Fibroblast of the aortic adventitia (primary cell): Measurements from ENCODE around the gene ACIN1. TPM values are rescaled to one million over a fixed set of nuclear protein-coding genes. Genes with fewer than 3 reads are reported as not detected.

ENCODE experiments used
- DNase-seq: peaks from one replicate; pipeline ENCODE4 v3.0.0-alpha.2; 2010; ENCODE audit warnings: low read depth
- H3K4me3 ChIP-seq: 2 replicates; pipeline ENCODE4 v1.5.1; 2011; ENCODE audit warnings: low read depth, mild to moderate bottlenecking, control low read depth, low read length, moderate library complexity
- CTCF ChIP-seq: IDR thresholded peaks from 2 replicates; pipeline ENCODE4 v1.5.1; 2011; ENCODE audit warnings: mild to moderate bottlenecking, low read length, control low read depth, inconsistent platforms; ENCODE audit not compliant: insufficient read depth
- total RNA-seq: library from RNA; depleted of rRNA; stranded (reverse); fragments of >200 nt; gene quantifications from 2 replicates; pipeline ENCODE4 v1.2.3, GENCODE V29; 2012; ENCODE audit warnings: low replicate concordance

The ACIN1 gene
- total RNA-seq, 1 donor, result 97.0 TPM

DNA sequence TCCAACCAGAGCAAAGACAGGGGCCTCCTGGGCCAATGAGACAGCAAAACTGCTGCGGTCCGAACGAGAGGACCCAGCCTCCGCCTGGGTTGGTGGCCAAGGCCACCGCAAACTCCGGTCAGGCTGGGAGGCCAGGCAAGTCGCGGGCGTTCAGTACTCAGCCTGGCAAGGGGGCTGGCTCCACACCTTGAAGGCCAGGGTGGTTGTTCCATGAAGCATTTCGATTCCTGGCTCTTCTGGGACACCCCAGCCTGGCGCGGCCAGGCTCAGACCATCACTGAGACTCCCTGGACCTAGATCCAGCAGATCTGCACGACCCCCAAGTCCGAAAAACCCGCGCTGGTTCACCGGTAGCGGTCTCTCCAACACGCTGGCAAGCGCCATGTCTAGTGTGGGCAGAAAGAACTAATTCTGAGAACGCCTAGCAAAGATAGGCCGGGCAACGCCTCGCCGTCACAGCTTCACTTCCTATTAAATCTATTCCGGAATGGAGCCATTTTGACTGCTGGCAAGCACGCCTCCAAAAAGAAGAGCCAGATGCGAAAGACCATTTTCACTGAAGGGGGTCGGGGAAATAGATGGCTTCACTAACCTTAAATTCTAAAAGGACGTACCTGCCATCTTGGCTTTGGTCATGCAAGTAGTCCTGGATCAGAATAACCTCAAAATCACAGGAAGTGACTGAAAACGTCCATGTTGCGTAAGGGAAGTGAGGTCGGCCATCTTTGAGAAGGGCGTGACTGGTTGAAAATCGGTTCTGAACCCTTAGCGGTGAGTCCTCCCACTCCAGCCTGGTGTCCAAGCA lies 60.2 kb downstream of the ACIN1 start, which contains the start of gene PSMB5:
TSS of gene PSMB5 (minus strand) at position 403 of the 805 bp plus-strand sequence. CDS start at position 384, 19 bp downstream.
- DNase-seq, result peak; percentile 96
- TF ChIP-seq CTCF, result peak; percentile 24
- H3K4me3 ChIP-seq, result peak within 1 kb of the TSS; percentile 94

DNA sequence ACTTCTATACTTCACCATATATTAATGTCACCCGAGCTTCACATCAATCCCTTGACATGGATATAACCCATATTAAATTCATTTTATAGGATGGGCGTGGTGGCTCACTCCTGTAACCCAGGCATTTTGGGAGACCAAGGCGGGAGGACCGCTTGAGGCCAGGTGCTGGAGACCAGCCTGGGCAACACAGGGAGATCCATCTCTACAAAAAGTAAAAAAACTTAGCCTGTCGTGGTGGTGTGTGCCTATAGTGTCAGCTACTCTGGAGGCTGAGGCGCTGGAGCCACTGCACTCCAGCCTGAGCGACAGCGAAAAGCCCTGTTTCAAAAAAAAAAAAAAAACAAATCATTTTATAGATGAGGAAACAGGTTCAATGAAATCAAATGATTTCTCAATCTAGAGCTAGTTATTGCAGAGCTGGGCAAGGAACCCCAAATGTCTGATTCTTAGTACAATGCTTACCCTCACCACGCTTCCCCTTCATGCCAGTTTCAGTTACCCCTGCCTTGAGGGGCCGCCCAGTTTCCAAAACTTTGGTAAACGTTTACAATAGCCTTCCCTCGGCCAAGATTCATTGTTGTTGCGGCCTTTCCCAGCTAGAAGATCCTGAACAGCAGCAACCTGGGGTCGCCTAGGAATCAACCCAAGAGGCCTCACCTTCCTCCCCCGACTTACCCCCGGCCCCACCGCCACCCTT lies 61.0 kb downstream of the ACIN1 start:
- peak overlapping the region; percentile 94 for H3K4me3 ChIP-seq
- TF ChIP-seq CTCF, result no peak
- DNase-seq, result peak; percentile 11

- DNase-seq, result no peak
- TF ChIP-seq CTCF, result no peak
- peak overlapping the region; percentile 94 for H3K4me3 ChIP-seq
Observed at GRCh38 chr14:23033251-23033727, 61.6 kb downstream of the ACIN1 start.

DNA sequence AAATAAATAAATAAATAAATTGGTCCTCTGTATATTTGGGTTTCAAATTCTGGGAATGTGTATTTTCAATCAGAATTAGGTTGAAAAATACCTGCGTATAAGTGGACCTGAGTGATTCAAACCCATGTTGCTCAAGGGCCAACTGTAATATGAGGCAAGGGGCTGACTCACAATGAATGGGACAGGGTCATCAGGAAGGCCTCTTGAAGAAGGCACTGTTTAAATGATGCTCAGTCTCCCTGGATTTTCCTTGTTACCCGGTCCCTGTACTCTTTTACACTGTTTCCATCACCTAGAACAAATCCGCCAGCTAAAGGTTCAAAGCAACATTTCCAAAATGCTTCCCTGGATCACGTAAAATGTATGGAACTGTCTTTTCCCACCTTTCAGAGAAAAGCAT lies 64.0 kb downstream of the ACIN1 start:
- no peak for DNase-seq
- no peak overlapping the region for H3K4me3 ChIP-seq
- no peak for TF ChIP-seq CTCF

DNA sequence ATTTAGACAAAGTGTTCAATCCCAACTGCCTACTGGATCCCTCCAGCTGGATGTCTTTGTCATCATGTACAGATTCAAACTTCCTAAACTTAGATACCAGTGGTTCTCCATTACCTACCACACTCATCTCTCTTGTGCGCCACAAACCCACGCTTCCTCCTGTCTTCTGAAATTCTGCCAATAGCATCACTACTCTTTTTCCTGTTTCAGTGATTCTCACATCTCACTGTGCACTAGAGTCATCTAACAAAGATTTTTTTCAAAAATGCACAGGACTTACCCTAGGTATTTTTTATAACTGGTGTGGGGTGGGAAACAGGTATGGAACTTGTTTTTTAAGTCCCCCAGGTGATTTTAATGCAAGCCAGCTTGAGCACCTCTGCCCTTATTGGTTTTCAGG lies 66.1 kb downstream of the ACIN1 start:
- no peak overlapping the region for H3K4me3 ChIP-seq
- no peak for TF ChIP-seq CTCF
- DNase-seq, result no peak

- TF ChIP-seq CTCF, result no peak
- no peak overlapping the region for H3K4me3 ChIP-seq
- DNase-seq, result no peak
Observed at GRCh38 chr14:23025151-23025814, 69.7 kb downstream of the ACIN1 start.
